Measurements from ENCODE around the gene CNTN4. TPM values are rescaled to one million over a fixed set of nuclear protein-coding genes. Genes with fewer than 3 reads are reported as not detected.
"Not testable (repeated sequence)": the region's sequence is repeated elsewhere in the genome, so short reads cannot be mapped to it uniquely, and the experiment has no call there.

Gene CNTN4
- 10 to 100 TPM in 2 of 3 donors, 1 to 10 TPM in 1; 6.6 to 16.7 (median 16.7) TPM for total RNA-seq

DNA sequence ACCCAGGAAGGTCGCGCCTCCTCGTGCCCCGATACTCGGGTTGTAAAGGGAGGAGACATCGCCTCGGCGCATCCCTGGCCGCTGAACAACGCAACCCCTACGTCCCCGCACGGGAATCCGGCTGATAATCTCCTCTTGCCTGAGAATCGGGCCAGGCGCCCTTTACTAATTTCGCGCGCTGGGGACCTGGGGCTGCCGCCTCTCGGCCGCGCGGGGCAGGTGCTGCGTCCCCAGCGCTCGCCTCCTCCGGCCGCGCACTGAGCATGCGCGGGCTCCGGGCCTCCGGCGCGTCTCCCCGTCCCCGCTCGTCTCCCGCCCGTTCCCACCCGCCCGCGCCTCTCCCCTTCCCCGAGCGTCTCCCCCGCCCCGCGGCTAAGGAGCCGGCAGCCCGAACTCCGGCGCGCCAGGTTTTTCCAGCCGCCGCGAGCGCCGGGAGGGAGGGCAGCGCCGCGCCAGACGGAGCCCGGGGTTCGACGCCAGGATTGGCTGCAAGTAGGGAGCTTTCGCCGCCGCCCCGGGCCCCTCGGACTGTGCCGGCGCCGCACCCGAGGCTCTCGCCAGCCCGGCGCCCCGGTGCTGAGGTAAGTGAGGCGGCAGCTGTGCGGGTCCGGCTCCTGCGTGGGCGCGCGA, at the start of gene CNTN4:
CNTN4 (plus strand) TSS at position 469 of the 630 bp plus-strand sequence.
- TF ChIP-seq POLR2AphosphoS5 (IDR thresholded peaks at IDR 0.05): no peak
- TF ChIP-seq, protein P1, sequence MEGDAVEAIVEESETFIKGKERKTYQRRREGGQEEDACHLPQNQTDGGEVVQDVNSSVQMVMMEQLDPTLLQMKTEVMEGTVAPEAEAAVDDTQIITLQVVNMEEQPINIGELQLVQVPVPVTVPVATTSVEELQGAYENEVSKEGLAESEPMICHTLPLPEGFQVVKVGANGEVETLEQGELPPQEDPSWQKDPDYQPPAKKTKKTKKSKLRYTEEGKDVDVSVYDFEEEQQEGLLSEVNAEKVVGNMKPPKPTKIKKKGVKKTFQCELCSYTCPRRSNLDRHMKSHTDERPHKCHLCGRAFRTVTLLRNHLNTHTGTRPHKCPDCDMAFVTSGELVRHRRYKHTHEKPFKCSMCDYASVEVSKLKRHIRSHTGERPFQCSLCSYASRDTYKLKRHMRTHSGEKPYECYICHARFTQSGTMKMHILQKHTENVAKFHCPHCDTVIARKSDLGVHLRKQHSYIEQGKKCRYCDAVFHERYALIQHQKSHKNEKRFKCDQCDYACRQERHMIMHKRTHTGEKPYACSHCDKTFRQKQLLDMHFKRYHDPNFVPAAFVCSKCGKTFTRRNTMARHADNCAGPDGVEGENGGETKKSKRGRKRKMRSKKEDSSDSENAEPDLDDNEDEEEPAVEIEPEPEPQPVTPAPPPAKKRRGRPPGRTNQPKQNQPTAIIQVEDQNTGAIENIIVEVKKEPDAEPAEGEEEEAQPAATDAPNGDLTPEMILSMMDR (IDR thresholded peaks at IDR 0.05): peak in 1 of 3 donors; percentile 30
- no peak for TF ChIP-seq POLR2A (IDR thresholded peaks at IDR 0.05)
- Histone ChIP-seq H3K9me3 (no peaks in the 10 kb centered on the region), H3K4me3 (peak within 1 kb of the TSS; percentile 49 to 70 (median 69)), H3K27ac (peak within 1 kb of the TSS; percentile 45 to 72), H3K27me3 (peaks cover 0 to 6% of the 10 kb centered on the region in 2 donors), H3K36me3 (no peaks in the 10 kb centered on the region), H3K4me1 (peaks cover 0 to 4% of the 10 kb centered on the region in 2 donors)
- peak; percentile 48 to 72 for DNase-seq (ENCODE audit: low spot score in 2 of 2)
- intact Hi-C loops (cut with DNase I; ENCODE audit: low total_unique reads): no loop called here

DNA sequence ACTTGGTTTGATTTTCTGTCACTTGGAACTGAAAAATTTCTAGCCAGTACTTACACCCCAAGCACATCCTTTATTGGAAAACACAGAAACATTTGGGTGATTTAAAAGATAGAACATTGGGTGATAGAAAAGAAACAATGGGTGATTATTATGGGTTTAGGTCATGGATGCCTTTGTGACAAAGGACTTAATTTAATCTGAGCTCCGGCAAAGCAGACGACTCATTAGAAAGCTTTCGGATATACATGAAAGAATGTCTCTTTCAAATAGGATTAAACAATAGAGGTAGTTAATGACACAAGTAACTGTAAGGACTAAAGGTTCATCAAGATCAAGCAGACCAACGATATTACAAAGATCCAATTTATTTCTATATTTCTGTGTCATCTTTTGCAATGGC, 37.3 kb upstream of the CNTN4 start:
- no peak overlapping the region for H3K4me3 ChIP-seq
- no peaks in the 10 kb centered on the region for H3K36me3 ChIP-seq
- no peak overlapping the region for H3K27ac ChIP-seq
- H3K4me1 ChIP-seq: no peaks in the 10 kb centered on the region
- intact Hi-C loops (cut with DNase I; ENCODE audit: low total_unique reads): no loop called here
- no peak for DNase-seq (ENCODE audit: low spot score in 2 of 2)
- H3K9me3 ChIP-seq: no peaks in the 10 kb centered on the region
- no peak for TF ChIP-seq POLR2A (IDR thresholded peaks at IDR 0.05)
- TF ChIP-seq POLR2AphosphoS5 (IDR thresholded peaks at IDR 0.05): no peak
- TF ChIP-seq, protein P1 (IDR thresholded peaks at IDR 0.05): no peak
- no peaks in the 10 kb centered on the region for H3K27me3 ChIP-seq

DNA sequence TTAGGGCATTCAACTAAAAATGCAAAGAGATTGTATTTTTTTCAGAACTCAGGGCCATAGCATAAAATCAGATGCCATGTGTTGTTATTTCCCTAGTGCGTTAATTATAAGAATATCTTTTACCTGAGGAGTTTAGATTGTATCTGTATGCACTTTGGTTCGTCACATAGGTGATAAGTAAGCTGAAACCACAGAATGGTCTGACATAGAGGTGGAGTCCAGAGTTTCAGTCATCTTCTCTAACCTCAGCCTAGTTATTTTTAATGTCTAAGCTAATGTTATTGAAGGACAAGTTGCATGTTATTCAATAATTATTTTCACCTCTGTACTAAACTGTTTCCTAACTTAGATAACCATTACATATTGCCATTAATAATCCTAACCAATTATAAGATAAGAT, 27.1 kb upstream of the CNTN4 start:
- no peak for DNase-seq (ENCODE audit: low spot score in 2 of 2)
- Histone ChIP-seq H3K9me3 (no peaks in the 10 kb centered on the region), H3K36me3 (no peaks in the 10 kb centered on the region), H3K27ac (no peak overlapping the region), H3K4me1 (no peaks in the 10 kb centered on the region), H3K27me3 (no peaks in the 10 kb centered on the region), H3K4me3 (no peak overlapping the region)
- intact Hi-C loops (cut with DNase I; ENCODE audit: low total_unique reads): no loop called here
- TF ChIP-seq POLR2AphosphoS5 (IDR thresholded peaks at IDR 0.05) (no peak), POLR2A (IDR thresholded peaks at IDR 0.05) (no peak)
- TF ChIP-seq, protein P1 (IDR thresholded peaks at IDR 0.05): no peak

DNA sequence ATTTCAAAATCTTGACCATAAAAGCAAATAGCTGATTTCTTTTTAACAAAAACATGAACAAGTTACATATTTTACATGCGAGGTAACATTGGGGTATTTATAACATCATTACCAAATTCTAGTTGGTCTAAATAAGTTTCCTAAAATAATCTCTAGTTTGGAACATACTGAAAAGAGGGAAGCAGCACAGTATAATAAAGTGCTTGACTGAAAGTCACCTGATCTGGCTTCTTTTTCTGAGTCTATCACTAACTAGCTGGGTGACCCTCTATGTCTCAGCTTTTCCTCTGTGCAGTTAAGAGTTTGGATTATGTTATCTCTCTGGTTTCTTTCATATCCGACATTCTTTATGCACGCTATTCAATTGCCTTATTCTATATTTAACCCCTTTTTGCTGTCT, 19.8 kb upstream of the CNTN4 start:
- no peaks in the 10 kb centered on the region for H3K36me3 ChIP-seq
- TF ChIP-seq, protein P1 (IDR thresholded peaks at IDR 0.05): no peak
- TF ChIP-seq POLR2A (IDR thresholded peaks at IDR 0.05): no peak
- no peak for TF ChIP-seq POLR2AphosphoS5 (IDR thresholded peaks at IDR 0.05)
- no peak overlapping the region for H3K4me3 ChIP-seq
- intact Hi-C loops (cut with DNase I; ENCODE audit: low total_unique reads): no loop called here
- no peaks in the 10 kb centered on the region for H3K27me3 ChIP-seq
- no peaks in the 10 kb centered on the region for H3K9me3 ChIP-seq
- DNase-seq (ENCODE audit: low spot score in 2 of 2): no peak
- no peaks in the 10 kb centered on the region for H3K4me1 ChIP-seq
- no peak overlapping the region for H3K27ac ChIP-seq

DNA sequence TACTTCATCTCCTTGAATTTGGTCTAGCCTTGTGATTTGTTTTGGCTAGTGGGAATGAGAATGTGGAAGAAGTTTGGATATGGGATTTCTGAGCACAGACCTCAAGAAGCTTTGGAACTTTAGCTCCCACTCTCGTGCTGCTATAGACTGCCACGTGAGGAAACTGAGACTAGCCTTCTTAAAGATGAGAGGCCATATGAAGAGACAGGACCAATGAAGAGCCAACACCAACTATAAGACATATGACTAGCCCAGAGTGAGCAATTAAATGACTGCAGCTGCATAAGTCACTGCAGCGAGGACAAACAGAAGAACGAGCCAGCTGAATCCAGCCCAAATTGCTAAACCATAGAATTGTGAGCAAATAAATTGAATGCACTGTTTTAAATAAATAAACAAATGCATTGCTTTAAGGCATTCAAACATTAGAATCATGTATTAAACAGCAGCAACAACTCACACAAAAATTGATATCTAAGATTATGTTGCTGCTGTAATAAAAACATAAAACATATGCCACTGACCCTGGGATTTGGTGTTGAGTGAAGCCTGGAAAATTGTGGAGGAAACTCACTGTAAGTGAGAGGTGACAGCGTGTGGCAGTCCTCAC, 15.7 kb upstream of the CNTN4 start:
- Histone ChIP-seq H3K4me1 (no peaks in the 10 kb centered on the region), H3K4me3 (no peak overlapping the region), H3K36me3 (no peaks in the 10 kb centered on the region), H3K9me3 (no peaks in the 10 kb centered on the region), H3K27me3 (no peaks in the 10 kb centered on the region), H3K27ac (no peak overlapping the region)
- intact Hi-C loops (cut with DNase I; ENCODE audit: low total_unique reads): no loop called here
- TF ChIP-seq POLR2A (IDR thresholded peaks at IDR 0.05) (no peak), POLR2AphosphoS5 (IDR thresholded peaks at IDR 0.05) (no peak)
- TF ChIP-seq, protein P1 (IDR thresholded peaks at IDR 0.05): no peak
- DNase-seq (ENCODE audit: low spot score in 2 of 2): no peak

DNA sequence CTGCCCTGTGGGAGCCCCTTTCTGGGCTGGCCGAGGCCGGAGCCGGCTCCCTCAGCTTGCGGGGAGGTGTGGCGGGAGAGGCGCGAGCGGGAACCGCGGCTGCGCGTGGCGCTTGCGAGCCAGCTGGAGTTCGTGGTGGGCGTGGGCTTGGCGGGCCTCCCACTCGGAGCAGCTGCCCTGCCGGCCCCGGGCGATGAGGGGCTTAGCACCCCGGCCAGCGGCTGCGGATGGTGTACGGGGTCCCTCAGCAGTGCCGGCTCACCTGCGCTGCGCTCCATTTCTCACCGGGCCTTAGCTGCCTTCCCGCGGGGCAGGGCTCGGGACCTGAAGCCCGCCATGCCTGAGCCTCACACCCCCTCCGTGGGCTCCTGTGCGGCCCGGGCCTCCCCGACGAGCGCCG, 15.1 kb upstream of the CNTN4 start:
- H3K36me3 ChIP-seq; DNase-seq (ENCODE audit: low spot score in 2 of 2); H3K27ac ChIP-seq; intact Hi-C loops (cut with DNase I; ENCODE audit: low total_unique reads); H3K9me3 ChIP-seq; H3K4me1 ChIP-seq; H3K27me3 ChIP-seq; H3K4me3 ChIP-seq: not testable (repeated sequence)

All from breast epithelium (tissue), 4 donors.